CD4-positive, alpha-beta T cell treated with Interleukin-15 for 4 hours (primary cell): ENCODE measurements around the gene PPP6R3.
"Not testable (repeated sequence)": the region's sequence is repeated elsewhere in the genome, so short reads cannot be mapped to it uniquely, and the experiment has no call there.

Experiments
- DNase-seq: peaks from one replicate; pipeline ENCODE4 v3.0.0-alpha.2; 2020; ENCODE audit warnings: low spot score

Gene PPP6R3

DNA sequence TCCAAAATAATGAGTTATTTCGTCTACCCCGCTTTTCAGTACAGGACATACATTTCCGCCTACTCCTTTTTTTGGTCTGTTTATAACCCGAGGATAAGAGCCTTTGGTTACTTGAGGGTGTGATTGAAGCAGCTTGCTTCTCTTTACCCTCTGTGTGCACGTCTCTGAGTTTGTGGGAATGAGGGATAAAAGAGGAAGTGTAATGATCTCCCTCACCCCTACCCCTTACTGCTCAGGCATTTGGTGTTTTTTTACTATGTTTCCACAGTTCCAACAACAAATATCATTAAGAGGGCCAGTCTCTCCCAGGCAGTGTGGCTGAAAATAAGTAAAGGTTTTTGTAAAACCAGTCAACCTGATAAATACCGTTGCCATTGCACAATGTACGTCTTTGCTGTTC lies 140.6 kb downstream of the PPP6R3 start:
- DNase-seq, result no peak

DNA sequence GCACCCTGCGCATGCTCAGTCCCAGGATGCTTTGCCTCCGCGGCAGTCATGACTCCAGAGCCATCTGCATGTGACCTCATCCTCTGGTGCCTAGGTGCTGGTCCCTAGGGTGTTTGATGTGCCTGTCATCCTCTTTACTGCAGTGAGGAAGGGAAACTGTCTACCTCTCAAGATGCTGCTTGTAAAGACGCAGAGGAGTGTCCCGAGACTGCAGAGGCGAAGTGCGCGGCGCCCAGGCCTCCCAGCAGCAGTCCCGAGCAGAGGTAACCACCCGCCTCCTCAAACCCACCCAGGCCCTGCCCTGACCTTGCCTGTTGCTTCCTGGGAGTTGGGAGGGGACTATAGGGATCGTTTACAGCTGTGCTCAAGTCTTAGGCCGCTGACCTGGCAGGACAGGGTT lies 149.2 kb downstream of the PPP6R3 start:
- no peak for DNase-seq

DNA sequence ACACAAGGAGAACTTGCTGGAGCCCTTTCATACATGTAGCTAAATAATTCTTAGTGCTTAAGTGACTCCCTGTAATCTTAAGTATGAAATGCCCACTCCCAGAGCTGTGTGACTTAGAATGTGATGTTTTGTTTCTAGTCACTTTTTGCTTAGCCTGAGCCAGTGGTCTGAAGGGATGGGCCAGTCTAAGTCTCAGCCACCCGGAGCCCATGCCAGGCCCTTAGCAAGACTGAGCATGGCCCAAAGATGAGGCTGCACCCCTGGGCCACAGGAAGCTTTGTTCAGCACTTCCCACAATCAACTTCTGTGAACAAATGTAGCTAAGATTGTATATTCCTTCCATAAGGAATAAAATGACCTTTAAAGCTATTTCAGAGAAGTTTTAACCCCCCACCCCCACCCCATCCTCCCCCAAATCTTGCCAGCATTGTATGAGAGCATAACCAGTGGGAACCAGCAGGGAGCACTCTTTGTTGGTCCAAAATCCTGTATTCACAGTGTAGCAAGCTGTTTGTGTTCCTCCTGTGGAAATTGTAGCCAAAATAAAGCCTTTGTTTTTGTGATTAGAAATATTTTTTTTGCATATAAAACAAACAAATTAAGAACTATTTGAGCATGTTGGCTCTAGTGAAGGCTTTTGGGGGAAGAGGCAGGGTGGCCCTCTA lies 150.0 kb downstream of the PPP6R3 start:
- no peak for DNase-seq

DNA sequence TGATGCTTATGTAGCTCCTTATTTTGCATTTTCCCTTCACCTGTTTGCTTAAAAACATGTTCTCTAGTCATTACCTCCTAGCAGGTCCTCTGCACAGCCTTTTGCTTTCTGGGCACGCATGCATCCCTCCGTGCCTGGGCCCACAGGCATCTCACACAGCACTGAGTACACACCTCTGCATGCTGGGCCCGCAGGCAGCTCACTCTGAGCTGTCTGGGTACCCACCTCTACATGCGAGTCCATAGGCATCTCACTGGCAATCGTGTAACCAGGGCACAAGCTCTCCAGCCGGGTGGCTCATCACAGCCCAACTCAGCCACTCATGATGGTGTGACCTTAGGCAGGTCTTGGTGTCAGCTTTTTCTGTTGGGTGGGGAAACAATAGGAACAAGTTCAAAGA lies 155.1 kb downstream of the PPP6R3 start:
- DNase-seq, result no peak

DNA sequence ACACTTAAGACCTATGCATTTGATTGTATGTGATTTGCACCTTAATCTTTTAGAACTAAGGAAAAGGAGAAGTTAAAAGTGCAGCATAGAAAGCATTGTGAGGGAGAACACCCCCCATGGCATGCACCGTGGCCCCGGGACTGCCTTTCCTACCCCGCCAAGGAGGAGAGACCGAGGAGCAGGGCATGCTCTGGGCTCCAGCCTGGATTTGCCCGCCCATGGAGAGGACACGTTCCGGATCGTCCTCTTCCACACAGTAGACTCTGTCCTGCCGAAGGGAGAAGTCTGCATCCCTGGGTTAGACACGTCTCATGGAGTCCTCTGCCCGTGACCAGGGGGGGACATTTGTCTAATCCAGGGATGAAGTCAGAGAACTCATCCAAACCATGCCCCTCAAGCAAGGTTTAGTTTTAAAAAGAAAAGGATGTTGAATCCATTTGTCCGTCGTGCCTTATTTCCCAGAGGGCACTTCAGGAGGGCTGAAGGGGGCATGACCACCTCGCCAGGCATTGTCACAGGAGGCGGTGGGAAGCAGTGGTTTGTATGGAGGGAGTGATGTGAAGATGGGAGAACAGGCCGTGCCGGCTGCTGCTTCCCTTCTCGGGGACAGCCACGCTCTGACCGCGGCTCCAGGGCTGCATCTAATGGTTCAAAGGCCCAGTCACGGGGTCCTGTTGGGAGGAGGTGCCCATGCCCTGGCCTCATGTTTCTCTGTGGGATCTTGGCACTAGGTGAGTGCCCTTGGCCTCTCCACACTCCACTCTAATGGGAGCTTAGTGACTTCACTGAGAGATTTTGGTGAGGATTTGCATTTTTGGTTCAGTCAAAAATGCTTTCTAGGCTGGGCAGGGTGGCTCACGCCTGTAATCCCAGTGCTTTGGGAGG lies 157.6 kb downstream of the PPP6R3 start:
- DNase-seq, result no peak

DNA sequence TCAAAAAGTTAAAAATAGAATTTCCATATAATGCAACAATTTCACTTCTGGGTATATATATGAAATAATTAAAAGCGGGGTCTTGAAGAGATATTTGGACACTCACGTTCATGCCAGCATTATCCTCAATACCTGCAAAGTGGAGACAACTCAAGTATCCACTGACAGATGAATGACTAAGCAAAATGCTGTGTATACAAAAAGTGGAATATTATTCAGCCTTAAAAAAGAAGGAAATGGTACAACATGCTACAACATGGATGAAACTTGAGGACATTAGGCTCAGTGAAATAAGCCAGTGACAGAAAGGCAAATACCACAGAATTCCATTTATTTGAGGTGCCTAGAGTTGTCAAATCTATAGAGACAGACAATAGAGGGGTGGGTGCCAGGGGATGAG lies 161.3 kb downstream of the PPP6R3 start:
- DNase-seq, result no peak

DNA sequence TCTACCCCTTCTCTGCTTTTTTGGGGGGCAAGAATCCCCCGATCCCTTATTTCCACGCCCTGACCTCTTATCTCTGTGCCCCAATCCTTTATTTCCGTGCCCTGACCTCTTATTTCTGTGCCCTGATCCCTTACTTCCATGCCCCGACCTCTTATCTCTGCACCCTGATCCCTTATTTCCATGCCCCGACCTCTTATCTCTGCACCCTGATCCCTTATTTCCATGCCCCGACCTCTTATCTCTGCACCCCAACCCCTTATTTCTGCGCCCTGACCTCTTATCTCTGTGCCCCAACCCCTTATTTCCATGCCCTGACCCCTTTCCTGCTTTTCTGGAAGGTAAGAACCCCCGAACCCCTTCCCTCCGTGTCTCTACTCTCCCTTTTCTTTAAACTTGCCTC lies 163.2 kb downstream of the PPP6R3 start:
- not testable (repeated sequence) for DNase-seq

DNA sequence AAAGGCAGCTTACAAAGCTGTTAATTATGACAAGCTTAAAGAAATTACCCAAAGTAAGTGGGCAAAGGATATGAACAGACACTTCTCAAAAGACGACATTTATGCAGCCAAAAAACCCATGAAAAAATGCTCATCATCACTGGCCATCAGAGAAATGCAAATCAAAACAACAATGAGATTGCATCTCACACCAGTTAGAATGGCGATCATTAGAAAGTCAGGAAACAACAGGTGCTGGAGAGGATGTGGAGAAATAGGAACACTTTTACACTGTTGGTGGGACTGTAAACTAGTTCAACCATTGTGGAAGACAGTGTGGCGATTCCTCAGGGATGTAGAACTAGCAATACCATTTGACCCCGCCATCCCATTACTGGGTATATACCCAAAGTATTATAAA lies 164.5 kb downstream of the PPP6R3 start:
- not testable (repeated sequence) for DNase-seq

DNA sequence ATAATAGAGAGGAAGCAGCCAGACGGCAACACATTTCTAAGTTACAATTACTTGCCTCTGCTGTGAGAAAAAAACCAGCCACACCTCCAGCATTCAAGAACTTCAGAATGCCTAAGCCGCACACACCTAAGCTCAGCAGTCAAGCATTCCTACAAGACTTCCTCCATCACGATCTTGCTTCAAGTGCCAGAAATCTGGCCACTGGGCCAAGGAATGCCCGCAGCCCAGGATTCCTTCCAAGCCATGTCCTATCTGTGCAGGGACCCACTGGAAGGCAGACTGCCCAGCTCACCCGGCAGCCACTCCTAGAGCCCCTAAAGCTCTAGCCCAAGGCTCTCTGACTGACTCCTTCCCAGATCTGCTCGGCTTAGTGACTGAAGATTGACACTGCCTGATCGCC lies 165.7 kb downstream of the PPP6R3 start:
- DNase-seq, result not testable (repeated sequence)

DNA sequence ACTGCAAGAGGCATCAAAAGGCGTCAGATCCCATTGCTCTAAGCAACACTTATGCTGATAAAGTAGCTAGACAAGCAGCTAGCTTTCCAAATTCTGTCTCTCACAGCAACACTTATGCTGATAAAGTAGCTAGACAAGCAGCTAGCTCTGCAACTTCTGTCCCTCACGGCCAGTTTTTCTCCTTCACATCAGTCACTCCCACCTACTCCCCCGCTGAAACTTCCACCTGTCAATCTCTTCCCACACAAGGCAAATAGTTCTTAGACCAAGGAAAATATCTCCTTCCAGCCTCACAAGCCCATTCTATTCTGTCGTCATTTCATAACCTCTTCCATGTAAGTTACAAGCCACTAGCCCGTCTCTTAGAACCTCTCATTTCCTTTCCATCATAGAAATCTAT lies 168.3 kb downstream of the PPP6R3 start:
- not testable (repeated sequence) for DNase-seq

DNA sequence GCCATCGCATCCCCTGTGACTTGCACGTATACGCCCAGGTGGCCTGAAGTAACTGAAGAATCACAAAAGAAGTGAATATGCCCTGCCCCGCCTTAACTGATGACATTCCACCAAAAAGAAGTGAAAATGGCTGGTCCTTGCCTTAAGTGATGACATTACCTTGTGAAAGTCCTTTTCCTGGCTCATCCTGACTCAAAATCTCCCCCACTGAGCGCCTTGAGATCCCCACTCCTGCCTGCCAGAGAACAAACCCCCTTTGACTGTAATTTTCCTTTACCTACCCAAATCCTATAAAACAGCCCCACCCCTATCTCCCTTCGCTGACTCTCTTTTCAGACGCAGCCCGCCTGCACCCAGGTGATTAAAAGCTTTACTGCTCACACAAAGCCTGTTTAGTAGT lies 171.8 kb downstream of the PPP6R3 start:
- not testable (repeated sequence) for DNase-seq

DNA sequence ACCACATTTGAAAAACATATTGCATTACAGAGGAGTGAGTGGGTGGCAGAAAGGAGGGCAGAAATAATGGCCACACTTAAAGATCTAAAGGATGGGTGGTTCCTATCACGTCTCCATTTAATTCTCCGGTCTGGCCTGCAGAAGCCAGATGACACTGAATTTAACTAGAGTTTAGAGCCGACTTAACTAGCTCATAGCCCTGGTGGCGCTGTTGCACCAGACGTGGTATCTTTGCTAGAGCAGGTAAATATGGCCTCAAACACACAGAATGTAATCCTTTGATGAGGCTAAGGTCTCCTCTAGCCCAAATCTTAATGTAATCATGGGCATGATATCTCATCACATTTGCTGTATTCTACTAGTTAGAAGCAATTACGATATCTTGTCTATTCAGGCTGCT lies 172.2 kb downstream of the PPP6R3 start:
- peak; percentile 30 for DNase-seq

DNA sequence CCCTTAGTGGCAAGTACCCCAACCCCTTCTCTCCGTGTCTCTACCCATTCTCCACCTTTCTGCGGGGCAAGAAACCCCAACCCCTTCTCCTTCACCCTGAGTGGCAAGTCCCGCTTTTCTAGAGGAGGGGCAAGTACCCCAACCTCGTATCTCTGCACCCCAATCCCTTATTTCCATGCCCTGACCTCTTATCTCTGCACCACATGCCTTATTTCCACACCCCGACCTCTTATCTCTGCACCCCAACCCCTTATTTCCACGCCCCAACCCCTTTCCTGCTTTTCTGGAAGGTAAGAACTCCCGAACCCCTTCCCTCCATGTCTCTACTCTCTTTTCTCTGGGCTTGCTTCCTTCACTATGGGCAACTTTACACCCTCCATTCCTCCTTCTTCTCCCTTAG lies 174.1 kb downstream of the PPP6R3 start:
- not testable (repeated sequence) for DNase-seq

DNA sequence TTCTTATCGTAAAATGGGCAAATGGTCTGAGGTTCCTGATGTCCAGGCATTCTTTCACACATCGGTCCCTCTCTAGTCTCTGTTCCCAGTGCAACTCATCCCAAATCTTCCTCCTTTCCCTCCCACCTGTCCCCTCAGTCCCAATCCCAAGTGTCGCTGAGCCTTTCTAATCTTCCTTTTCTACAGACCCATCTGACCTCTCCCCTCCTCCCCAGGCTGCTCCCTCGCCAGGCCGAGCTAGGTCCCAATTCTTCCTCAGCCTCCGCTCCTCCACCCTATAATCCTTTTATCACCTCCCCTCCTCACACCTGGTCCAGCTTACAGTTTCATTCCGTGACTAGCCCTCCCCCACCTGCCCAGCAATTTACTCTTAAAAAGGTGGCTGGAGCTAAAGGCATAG lies 174.6 kb downstream of the PPP6R3 start:
- not testable (repeated sequence) for DNase-seq

DNA sequence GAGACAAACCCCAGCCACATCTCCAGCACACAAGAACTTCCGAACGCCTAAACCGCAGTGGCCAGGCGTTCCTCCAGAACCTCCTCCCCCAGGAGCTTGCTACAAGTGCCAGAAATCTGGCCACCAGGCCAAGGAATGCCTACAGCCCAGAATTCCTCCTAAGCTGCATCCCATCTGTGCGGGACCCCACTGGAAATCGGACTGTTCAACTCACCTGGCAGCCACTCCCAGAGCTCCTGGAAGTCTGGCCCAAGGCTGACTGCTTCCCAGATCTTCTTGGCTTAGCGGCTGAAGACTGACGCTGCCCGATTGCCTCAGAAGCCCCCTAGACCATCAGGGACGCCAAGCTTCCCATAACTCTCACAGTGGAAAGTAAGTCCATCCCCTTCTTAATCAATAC lies 175.3 kb downstream of the PPP6R3 start:
- DNase-seq, result not testable (repeated sequence)

DNA sequence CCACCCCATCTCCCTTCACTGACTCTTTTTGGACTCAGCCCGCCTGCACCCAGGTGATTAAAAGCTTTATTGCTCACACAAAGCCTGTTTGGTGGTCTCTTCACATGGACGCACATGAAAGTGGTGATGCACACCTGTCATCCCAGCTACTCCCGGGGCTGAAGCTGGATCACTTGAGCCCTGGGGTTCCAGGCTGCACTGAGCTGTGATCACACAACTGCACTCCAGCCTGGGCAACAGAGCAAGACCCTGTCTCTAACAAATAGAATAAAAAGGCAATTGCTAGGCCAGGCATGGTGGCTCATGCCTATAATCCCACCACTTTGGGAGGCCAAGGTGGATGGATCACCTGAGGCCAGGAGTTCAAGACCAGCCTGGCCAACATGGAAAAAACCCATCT lies 178.8 kb downstream of the PPP6R3 start:
- DNase-seq, result not testable (repeated sequence)

DNA sequence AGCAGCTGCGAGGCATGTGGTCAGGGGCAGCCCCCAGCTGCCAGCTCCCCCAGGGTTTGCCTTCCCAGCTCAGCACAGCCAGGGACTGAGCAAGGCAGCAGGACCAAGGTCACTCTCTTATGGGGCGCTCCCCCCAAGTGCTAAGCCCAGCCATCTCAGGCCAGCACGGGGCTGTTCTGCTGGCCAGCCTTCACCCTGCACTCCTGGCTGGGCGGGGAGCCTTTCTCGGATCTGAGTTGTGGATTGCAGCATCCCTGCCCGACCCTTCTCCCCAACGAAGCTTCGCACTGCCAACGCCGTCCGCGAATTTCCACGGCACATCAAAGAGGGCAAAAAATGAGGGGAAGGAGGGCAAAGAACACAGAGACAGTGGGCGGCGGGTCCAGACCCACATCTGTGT lies 181.3 kb downstream of the PPP6R3 start:
- DNase-seq, result no peak

DNA sequence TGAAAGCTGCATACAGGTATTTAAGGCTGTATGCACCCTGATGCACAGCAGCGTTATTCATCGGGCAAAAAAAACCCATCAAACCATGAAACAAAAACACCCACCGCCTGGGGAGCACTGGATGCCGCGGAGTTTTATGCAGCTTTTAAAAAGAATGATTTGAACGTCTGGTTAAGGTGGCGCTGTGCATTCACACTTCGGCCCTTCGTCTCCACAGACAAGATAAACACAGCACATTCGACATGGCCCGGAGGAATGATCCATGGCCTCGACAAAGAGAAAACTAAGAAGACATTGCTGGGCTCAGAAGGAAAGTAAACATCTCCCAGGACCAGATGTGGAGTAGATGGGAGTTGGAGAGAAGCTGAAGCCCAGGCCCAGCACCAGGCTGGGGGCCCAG lies 183.0 kb downstream of the PPP6R3 start:
- DNase-seq, result no peak

DNA sequence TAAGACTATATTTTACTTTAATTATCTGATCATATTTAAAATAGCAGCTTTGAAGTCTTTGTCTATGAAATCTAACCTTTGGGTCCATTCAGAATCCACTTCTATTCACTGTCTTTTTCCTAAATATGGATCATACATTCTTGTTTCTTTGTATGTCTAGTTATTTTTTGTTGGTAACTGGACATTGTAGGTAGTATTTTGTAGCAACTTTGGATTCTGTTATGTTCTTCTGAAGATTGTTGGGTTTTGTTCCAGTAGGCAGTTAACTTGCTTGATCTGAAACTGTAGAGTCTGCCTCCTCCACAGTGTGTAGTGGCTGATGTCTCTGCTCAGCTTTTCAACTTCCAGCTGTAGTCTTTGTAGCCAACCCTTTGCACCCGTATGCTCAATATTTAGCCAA lies 186.3 kb downstream of the PPP6R3 start:
- DNase-seq, result no peak

DNA sequence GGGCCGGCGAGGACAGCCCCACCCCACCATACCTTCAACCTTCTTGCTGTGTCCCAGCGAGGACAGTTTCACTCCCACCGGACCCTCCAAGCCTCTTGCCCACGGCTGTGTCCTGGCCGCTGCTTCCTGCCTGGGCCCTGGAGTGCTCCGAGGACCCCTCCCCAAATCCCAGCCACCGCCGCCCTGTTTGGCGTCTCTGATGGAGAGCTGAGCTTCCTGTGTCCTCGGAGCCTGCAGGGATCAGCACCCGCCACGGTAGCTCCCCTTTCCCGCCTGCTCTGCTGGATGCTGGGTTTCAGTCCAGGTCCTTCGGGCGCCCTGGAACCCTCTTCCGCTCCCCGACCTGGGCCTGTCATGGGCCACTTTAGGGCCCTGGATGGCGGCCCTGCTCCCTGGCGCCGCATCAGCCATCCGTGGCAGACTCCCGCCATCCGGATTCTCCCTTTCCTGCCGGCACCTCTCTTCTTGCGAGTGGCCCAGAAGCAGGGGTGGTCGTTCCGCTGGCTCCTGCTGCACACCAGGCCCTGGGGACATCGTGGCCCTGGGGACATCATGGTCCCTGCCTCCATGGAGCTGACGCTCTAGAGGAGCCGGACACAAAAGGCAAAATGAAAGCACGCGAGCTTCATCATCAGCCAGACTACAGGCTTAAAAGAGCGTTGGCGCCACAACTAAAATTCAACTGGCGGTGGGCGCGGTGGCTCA lies 189.5 kb downstream of the PPP6R3 start:
- no peak for DNase-seq

DNA sequence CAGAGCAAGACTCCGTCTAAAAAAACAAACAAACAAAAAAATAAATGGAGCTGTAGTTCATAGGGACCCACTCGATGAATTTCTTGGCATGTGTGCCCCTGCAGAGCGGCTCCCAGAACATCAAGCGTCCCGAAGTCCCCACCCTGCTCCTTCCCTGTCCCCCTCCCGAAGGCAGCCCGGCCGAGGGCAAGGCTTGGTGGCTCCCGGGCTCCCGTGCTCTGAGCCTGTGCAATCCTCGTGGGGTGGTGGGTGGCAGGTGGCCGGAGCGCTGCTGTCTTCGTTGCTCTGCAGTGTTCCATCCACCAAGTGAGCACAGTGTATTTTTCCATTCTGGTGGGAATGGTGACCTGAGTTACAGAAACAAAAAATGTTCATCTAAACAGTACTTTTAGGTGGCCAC lies 190.2 kb downstream of the PPP6R3 start:
- no peak for DNase-seq

DNA sequence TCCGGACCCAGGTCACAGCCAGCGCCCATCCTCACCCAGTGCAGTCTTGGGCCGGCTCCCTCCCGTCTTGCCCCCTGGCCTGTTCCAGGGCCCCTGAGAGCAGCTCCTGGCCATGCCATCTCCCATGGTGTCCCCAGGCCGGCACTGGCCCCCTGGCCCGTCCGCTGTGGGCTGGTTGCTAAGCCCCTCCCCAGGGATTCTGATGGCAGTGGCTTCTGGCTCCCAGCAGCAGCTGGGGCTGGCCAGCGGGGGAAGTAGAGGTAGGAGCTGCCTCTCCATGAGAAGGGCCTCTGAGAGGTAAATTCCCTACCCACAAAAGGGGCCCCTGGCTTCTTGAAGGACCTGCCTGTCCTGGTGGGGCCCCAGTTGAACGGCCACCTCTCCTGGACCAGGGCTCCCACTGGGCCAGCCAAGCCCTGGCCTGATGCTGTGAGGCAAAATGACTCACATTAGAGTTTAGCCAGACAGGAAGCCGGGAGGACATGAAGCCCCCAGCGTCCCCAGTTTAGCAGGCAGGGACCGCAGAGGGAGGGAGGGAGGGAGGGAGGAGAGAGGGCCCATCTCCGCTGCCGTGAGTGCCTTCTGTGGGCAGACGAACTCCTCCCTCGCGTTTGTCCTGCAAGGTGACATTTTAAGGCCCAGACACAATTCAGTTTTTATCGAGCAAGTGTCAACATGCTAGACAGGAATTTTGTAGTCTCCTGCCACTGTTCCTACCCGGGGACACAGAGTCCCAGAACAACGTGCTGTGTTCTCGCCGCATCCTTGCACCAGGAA lies 190.8 kb downstream of the PPP6R3 start:
- DNase-seq, result no peak
